ENCODE data around the gene CELSR1.

CELSR1 gene

DNA sequence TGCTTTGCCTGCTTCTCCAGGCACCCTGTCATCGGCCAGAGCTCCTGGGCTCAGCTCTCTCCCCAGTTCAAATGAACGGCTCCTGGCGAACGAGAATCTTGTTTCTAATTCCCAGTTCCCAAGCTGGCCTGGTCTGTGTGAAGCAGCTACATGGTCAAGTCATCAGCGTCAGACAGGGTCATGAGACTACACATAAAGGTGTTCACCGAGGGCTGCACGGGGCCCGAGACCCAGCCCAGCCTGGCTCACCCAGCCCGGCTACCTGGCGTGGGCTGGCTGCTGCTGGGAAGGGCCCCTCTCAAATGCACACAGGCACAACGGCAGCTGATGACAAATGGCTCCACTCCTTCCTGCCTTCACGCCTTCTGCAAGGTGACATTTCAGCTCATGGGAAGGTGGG, 14.6 kb upstream of the CELSR1 start:
- no peak for DNase-seq

DNA sequence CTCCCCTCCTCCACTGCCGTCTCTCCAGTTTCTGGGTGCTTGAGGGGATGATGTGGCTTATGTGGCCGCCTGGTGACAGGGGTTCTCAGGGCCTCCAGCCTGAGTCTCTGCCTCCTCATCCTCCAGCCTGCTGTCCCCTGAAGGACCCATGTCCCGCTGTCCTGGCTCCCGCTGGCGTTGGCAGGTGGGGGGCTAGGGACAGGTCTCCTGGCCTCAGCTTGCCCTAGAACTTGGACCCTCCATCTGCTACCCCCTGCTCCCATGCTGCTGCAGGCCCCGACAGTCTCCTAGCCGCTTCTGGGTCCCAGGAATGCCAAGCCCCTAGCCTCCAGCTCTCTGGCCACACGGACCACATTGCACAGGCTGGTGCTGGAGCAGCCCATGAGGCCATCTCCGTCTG, 13.9 kb upstream of the CELSR1 start:
- no peak for DNase-seq

DNA sequence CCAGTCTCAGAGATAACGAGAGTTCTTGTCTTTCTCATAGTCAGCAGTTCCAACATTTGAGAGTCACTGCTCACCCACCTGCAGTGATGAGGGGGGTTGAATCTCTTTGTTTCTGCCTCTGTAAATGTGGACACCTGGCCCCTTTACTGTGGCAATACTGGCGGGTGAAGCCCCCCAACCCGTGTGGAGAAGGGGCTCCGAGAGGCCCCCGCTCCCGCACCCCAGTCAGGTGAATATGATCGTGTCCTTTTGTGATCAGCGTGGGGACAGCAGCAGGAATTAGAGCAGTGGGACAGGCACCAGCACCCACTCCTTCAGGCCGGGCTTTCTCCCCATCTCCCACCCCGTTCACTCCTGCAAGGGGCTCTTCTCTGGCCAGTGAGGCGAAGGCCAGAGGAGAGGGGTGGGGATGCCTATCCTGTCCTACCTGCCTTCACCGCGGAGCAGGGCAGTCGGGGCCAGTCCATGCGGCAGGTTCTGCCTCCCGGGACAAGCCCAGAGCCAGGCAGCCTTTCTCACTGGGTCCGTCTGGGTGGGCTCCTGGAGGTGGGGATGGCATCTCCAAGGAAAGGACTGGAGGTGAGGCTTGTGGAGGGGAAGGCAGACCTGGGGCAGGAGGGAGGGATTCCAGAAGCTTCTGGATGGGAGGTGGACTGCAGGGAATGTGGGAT, 12.7 kb upstream of the CELSR1 start:
- DNase-seq, result no peak

DNA sequence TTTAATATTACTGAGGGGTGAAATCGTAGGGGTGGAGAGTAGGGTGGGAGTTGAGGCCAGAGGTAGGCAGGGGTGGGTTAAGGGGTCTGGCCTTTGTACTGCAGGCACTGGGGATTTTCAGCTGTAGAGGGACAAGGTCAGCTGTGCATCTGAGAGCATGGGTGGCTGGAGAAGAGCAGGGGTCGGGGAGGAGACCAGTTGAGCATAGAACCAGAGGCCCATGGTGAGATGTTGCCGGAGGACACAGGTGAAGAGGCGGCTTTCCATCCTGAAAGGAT, 12.1 kb upstream of the CELSR1 start:
- no peak for DNase-seq

GRCh38 chr22:46547883-46548244, 10.4 kb upstream of the CELSR1 start:
- DNase-seq, result peak; percentile 31 to 36

GRCh38 chr22:46547179-46547882, 9.9 kb upstream of the CELSR1 start:
- no peak for DNase-seq

- no peak for DNase-seq
Observed at GRCh38 chr22:46546466-46547178, 9.2 kb upstream of the CELSR1 start.

- peak in 1 of 2 experiments; percentile 24 for DNase-seq
Observed at GRCh38 chr22:46545086-46545792, 7.8 kb upstream of the CELSR1 start.

- peak; percentile 61 to 79 for DNase-seq
Observed at GRCh38 chr22:46542011-46542985, 4.9 kb upstream of the CELSR1 start.

DNA sequence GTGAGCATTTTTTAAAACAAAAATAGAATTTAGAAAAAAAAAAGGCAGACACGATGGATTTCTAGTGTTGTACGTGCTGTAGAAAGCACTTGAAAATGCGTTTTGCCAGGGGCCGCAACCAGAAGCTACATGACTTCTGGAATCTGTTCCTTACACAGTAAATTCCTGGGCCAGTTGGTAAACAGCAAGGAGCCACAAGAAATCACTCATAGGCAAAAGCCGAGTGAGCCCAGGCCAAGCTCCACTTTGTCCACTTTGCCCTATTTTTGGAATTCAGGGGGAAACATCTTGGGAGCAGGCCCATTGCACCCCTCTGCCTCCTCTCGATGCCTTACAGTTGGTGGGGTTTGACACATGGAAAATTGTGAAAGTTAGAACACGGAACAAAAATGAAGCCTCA, 4.1 kb upstream of the CELSR1 start:
- DNase-seq, result no peak

DNA sequence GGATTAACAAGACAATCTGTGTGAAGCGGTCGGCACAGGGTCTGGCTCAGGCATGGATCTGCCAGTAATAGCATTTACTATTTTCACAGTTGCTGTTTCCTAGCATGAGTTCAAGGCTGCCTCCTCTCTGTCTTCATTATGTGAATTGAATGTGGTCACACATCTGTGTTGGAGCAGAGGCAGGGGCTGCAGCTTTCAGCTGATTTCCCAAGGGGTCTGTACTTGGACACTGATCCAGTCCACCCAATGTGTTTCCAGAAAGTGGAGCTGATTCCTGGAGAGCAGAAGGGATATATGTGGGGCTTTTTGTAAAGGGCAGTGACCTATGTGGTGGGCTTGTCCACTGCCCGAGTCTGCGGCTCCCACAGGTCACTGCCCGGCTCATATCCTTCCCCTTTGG, 3.5 kb upstream of the CELSR1 start:
- DNase-seq, result no peak

DNA sequence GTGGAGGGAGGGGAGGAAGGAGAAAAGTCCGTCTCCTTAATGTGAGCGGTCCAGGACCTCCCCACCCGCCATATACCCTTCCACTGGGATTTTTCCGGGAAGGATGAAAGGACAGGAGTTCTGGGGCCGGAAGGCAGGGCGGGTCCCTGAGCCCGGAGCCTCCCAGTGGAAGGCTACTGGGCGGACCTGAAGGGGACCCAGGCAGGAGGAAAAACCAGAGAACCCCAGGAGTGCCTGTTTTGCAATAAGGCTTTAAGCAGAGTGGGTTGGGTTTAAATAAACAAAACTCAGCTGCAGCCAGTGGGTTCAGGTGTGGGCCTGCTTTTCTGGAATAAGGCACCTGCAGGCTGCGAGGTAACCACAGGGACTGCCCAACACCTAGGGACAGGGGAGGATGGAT, 1.7 kb upstream of the CELSR1 start:
- no peak for DNase-seq

GRCh38 chr22:46538814-46539160, 1.4 kb upstream of the CELSR1 start:
- DNase-seq, result no peak

- peak in 1 of 2 experiments; percentile 2 for DNase-seq
Observed at GRCh38 chr22:46537946-46538813, 760 bp upstream of the CELSR1 start.

GRCh38 chr22:46536537-46537224, 739 bp downstream of the CELSR1 start:
- DNase-seq, result no peak

DNA sequence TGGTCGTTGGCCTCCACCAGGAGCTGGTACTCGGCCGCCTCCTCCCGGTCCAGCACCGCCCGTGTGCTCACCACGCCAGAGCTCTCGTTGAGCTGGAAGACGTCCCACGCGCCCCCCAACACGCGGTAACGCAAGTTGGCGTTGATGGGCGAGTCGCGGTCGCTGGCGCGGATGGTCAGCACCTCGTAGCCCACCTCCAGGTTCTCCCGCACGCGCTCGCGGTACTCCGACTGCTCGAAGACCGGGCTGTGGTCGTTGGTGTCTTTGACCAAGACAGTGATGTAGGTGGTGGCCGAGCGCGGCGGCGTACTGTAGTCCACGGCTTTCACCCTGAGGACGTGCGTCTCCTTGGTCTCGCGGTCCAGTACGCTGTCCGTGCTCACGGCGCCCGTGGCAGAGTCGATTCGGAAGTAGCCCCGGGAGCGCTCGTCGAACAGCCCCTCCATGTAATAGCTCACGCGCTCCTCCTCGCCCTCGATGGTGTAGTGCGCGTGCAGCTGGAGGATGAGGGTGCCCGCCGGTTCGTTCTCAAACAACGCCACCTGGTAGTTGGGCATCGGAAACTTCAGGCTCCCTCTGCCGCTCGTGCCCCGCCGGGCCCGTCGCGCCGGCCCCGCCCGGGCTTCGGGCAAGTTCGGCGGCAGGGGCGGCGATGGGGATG, 1.4 kb downstream of the CELSR1 start:
- DNase-seq, result no peak

- DNase-seq, result no peak
Observed at GRCh38 chr22:46534901-46535630, 2.4 kb downstream of the CELSR1 start.

GRCh38 chr22:46534177-46534776, 3.1 kb downstream of the CELSR1 start:
- no peak for DNase-seq

Data from Kasumi-1 (cell line).